ENCODE data around the gene MAVS. TPM values are rescaled to one million over a fixed set of nuclear protein-coding genes. Genes with fewer than 3 reads are reported as not detected.

Gene MAVS
- total and polyA plus RNA-seq, 9 of the 15 experiments (the other 6 are each of a cell fraction or from before 2014, with no cell fraction given) = 1.6 to 22.0 (median 11.3) TPM

GRCh38 chr20:3909952-3910366 is 63.3 kb downstream of the MAVS start (continued):
- TF ChIP-seq GABPB1 (CRISPR knock-in tag; IDR thresholded peaks at IDR 0.05) = no peak; the same call in 1 of the 2 replicates
- TF ChIP-seq HNRNPUL1 (IDR thresholded peaks at IDR 0.05; ENCODE audit: low read length) = no peak
- no peak for TF ChIP-seq MCM7 (IDR thresholded peaks at IDR 0.05)
- TF ChIP-seq RBM39 (optimal IDR thresholded peaks at IDR 0.05; ENCODE audit: low read depth, low read length) = no peak
- TF ChIP-seq VEZF1 (CRISPR knock-in tag; IDR thresholded peaks at IDR 0.05) = peak; percentile 50; the same call in 1 of the 2 replicates
- no peak for TF ChIP-seq FOXK1 (CRISPR knock-in tag; IDR thresholded peaks at IDR 0.05; ENCODE audit: borderline replicate concordance)
- TF ChIP-seq DMBX1 (CRISPR knock-in tag; IDR thresholded peaks at IDR 0.05; ENCODE audit: borderline replicate concordance) = no peak
- TF ChIP-seq KAT8 (IDR thresholded peaks at IDR 0.05; ENCODE audit: low read depth) = no peak
- TF ChIP-seq TEAD1 (CRISPR knock-in tag; IDR thresholded peaks at IDR 0.05) = peak in 1 of 2 experiments; percentile 68; a peak in 1 of 4 replicates
- TF ChIP-seq IRF1 (CRISPR knock-in tag; IDR thresholded peaks at IDR 0.05; ENCODE audit: borderline replicate concordance) = no peak
- no peak for TF ChIP-seq ZNF277 (CRISPR knock-in tag; IDR thresholded peaks at IDR 0.05; ENCODE audit: borderline replicate concordance)
- no peak for TF ChIP-seq ZNF592 (IDR thresholded peaks at IDR 0.05)
- no peak for TF ChIP-seq CSDE1 (IDR thresholded peaks at IDR 0.05)
- TF ChIP-seq ZNF347 (CRISPR knock-in tag; IDR thresholded peaks at IDR 0.05; ENCODE audit: low read depth) = no peak
- no peak for TF ChIP-seq TGIF2 (CRISPR knock-in tag; IDR thresholded peaks at IDR 0.05)
- TF ChIP-seq ESRRA (IDR thresholded peaks at IDR 0.05; ENCODE audit: borderline replicate concordance, low read depth) = peak; percentile 23; the same call in 1 of the 2 replicates
- TF ChIP-seq RBM22 (IDR thresholded peaks at IDR 0.05; ENCODE audit: low read depth, low read length, poor library complexity, severe bottlenecking) = no peak
- TF ChIP-seq ZNF644 (tag; IDR thresholded peaks at IDR 0.05; ENCODE audit: low read depth) = peak; percentile 74
- no peak for TF ChIP-seq MCM5 (IDR thresholded peaks at IDR 0.05; ENCODE audit: low read depth)
- no peak for TF ChIP-seq CBX8 (IDR thresholded peaks at IDR 0.05; ENCODE audit: borderline replicate concordance, extremely low read depth, low read depth, low read length, poor library complexity, severe bottlenecking)
